Measurements from ENCODE around the gene CACNG5.

DNA sequence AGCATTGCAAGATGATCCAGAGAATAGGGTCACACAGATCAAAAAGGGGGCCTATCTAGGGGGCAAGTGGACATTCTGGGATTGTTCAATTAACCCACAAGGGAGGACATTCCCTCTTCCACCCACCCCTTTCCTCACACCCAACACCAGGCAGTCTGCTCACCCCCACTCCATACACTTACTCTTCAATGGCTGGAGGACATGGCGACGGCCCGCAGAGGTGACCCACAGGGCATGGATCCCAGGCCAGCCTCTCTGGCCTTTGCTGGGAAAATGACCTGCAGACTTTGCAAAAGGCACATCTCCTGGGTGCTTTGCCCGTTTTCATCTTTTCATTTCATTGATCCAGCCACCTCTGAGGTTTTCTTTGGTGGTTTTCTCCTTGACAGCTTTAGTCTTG, 1.7 kb upstream of the CACNG5 start:
- TF ChIP-seq, protein P1, sequence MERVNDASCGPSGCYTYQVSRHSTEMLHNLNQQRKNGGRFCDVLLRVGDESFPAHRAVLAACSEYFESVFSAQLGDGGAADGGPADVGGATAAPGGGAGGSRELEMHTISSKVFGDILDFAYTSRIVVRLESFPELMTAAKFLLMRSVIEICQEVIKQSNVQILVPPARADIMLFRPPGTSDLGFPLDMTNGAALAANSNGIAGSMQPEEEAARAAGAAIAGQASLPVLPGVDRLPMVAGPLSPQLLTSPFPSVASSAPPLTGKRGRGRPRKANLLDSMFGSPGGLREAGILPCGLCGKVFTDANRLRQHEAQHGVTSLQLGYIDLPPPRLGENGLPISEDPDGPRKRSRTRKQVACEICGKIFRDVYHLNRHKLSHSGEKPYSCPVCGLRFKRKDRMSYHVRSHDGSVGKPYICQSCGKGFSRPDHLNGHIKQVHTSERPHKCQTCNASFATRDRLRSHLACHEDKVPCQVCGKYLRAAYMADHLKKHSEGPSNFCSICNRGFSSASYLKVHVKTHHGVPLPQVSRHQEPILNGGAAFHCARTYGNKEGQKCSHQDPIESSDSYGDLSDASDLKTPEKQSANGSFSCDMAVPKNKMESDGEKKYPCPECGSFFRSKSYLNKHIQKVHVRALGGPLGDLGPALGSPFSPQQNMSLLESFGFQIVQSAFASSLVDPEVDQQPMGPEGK (CRISPR knock-in tag; IDR thresholded peaks at IDR 0.05; ENCODE audit: borderline replicate concordance), result no peak
- TF ChIP-seq BACH2 (CRISPR knock-in tag; IDR thresholded peaks at IDR 0.05; ENCODE audit: borderline replicate concordance), result no peak
- TF ChIP-seq, protein P2, sequence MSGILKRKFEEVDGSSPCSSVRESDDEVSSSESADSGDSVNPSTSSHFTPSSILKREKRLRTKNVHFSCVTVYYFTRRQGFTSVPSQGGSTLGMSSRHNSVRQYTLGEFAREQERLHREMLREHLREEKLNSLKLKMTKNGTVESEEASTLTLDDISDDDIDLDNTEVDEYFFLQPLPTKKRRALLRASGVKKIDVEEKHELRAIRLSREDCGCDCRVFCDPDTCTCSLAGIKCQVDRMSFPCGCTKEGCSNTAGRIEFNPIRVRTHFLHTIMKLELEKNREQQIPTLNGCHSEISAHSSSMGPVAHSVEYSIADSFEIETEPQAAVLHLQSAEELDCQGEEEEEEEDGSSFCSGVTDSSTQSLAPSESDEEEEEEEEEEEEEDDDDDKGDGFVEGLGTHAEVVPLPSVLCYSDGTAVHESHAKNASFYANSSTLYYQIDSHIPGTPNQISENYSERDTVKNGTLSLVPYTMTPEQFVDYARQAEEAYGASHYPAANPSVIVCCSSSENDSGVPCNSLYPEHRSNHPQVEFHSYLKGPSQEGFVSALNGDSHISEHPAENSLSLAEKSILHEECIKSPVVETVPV (CRISPR knock-in tag; IDR thresholded peaks at IDR 0.05), result no peak
- TF ChIP-seq PPARA (CRISPR knock-in tag; IDR thresholded peaks at IDR 0.05; ENCODE audit: borderline replicate concordance), result no peak

Measured in SK-N-SH treated with all-trans-retinoic acid at 6 μM for 48 hours (cell line).